OCI-LY7 (cell line): ENCODE measurements around the gene HSPH1.

Experiments used
- CTCF ChIP-seq: fragments of 200-600 bp; sonication (generic); conservative IDR thresholded peaks from 2 replicates; pipeline ENCODE4 v1.5.1; 2014; ENCODE audit warnings: mild to moderate bottlenecking, antibody characterized with exemption, low read length, moderate library complexity, mixed read lengths
- EZH2phosphoT487 ChIP-seq: fragments of 200-600 bp; sonication (generic); IDR thresholded peaks from 2 replicates; pipeline ENCODE4 v1.6.1; 2018; ENCODE audit warnings: low read depth, borderline replicate concordance, mild to moderate bottlenecking, mixed run types, antibody characterized with exemption, low read length, moderate library complexity, mixed read lengths

- TF ChIP-seq CTCF = no peak
- no peak for TF ChIP-seq EZH2phosphoT487
Measured at GRCh38 chr13:31145417-31145816, 16.3 kb downstream of the HSPH1 start.
